NB4 (cell line): ENCODE data around the gene ACTL9.

Experiments used
- DNase-seq: peaks from one replicate; pipeline ENCODE4 v3.0.0; 2010; ENCODE audit warnings: low read depth
- H3K4me3 ChIP-seq: one replicate; pipeline ENCODE4 v1.5.1; 2011; ENCODE audit warnings: mild to moderate bottlenecking, low read depth, low read length, moderate library complexity
- MYC ChIP-seq: IDR thresholded peaks from 2 replicates; pipeline ENCODE4 v1.6.1; 2011; ENCODE audit warnings: low read depth, low read length
- POLR2A ChIP-seq: IDR thresholded peaks from 2 replicates; pipeline ENCODE4 v1.6.1; 2011; ENCODE audit warnings: mild to moderate bottlenecking; ENCODE audit not compliant: insufficient read length; ENCODE audit errors: extremely low read depth
- TF ChIP-seq, protein P1 (sequence below): IDR thresholded peaks from one replicate; pipeline ENCODE4 v1.5.1; 2012; ENCODE audit warnings: low read depth, low read length
- TF ChIP-seq, protein P2 (sequence below): IDR thresholded peaks from 2 replicates; pipeline ENCODE4 v1.6.1; 2011; ENCODE audit warnings: low read depth, low read length

ACTL9 gene

DNA sequence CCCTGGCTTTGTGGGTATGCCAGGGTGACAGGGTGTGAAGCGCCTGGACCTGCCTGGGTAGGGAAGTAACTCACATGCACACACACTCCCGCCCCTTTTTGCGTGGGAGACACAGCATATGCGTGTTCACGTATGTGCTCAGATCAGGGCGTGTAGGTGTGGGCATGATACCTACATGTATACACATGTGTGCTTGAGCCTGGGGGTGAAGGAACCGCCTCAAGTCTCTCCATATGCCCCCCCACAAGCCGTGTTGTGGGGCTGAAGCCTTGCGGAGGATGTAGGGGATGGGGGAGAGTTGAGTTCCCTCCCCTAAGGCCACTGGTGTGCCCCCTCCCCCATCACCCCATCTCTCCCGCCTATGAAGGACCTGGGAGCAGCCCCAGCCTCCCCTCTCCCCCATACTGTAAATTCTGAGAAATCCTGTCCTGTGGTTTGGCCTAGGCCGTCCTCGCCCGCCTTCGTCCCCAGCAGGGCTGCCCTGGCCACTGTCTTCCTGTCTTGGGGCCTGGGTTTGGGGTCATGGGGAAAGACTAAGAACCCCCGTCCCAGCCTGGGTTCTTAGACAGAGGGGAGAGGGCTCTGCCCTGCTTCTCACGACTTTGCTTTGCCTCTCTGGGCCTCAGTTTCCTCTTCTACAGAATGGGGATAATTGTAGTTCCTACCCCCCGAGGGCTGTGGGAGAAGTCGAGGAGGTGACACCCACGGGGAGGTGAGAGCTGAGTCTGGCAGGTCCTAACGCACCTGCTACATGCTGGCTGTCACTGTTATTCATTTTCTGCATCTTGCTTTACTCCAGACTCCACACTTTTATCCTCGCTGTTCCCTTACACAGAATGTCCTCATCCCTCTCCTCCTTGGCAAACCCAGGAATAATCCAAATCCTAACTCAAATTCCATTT is 14.3 kb downstream of the ACTL9 start:
- TF ChIP-seq MYC: no peak; the same call in 1 of the 2 replicates
- TF ChIP-seq POLR2A: no peak
- TF ChIP-seq, protein P1, sequence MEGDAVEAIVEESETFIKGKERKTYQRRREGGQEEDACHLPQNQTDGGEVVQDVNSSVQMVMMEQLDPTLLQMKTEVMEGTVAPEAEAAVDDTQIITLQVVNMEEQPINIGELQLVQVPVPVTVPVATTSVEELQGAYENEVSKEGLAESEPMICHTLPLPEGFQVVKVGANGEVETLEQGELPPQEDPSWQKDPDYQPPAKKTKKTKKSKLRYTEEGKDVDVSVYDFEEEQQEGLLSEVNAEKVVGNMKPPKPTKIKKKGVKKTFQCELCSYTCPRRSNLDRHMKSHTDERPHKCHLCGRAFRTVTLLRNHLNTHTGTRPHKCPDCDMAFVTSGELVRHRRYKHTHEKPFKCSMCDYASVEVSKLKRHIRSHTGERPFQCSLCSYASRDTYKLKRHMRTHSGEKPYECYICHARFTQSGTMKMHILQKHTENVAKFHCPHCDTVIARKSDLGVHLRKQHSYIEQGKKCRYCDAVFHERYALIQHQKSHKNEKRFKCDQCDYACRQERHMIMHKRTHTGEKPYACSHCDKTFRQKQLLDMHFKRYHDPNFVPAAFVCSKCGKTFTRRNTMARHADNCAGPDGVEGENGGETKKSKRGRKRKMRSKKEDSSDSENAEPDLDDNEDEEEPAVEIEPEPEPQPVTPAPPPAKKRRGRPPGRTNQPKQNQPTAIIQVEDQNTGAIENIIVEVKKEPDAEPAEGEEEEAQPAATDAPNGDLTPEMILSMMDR: no peak
- TF ChIP-seq, protein P2, sequence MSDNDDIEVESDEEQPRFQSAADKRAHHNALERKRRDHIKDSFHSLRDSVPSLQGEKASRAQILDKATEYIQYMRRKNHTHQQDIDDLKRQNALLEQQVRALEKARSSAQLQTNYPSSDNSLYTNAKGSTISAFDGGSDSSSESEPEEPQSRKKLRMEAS: peak; percentile 62; the same call in 1 of the 2 replicates
- DNase-seq: peak; percentile 83
- H3K4me3 ChIP-seq: no peak overlapping the region

DNA sequence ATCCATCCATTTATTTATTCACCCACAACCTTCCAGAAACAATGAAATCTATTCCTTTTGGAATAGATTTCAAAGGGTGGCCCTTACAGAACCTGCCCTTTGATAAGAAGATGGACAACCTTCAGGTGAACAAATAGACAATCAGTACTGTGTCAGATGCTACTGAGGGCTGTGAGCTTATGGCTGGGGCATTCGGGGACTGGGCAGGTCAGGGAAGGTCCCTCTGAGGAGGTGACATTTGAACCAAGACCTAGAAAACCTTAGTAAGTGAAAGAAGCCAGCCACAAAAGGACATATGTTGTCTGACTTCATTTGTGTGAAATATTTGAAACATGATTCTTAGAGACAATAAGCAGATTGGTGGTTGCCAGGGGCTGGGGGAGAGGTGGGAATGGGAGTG is 15.7 kb downstream of the ACTL9 start:
- no peak for DNase-seq
- TF ChIP-seq MYC (no peak), POLR2A (no peak)
- TF ChIP-seq, protein P2: no peak
- TF ChIP-seq, protein P1: no peak
- no peak overlapping the region for H3K4me3 ChIP-seq

DNA sequence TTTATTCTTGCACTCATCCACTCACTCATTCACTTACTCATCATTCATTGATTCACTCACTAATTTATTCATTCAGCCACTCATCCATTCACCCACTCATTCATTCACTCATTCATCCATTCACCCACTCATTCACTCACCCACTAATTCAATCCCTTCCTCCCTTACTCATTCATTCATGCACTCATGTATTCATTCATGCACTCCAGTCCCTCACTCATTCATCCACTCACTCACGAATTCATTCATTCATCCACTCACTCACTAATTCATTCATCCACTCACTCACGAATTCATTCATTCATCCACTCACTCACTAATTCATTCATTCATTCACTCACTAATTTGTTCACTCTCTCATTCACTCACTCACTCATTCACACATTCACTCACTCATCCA is 16.1 kb downstream of the ACTL9 start:
- no peak for DNase-seq
- TF ChIP-seq MYC: no peak
- TF ChIP-seq, protein P2: no peak
- no peak for TF ChIP-seq POLR2A
- TF ChIP-seq, protein P1: no peak
- no peak overlapping the region for H3K4me3 ChIP-seq

DNA sequence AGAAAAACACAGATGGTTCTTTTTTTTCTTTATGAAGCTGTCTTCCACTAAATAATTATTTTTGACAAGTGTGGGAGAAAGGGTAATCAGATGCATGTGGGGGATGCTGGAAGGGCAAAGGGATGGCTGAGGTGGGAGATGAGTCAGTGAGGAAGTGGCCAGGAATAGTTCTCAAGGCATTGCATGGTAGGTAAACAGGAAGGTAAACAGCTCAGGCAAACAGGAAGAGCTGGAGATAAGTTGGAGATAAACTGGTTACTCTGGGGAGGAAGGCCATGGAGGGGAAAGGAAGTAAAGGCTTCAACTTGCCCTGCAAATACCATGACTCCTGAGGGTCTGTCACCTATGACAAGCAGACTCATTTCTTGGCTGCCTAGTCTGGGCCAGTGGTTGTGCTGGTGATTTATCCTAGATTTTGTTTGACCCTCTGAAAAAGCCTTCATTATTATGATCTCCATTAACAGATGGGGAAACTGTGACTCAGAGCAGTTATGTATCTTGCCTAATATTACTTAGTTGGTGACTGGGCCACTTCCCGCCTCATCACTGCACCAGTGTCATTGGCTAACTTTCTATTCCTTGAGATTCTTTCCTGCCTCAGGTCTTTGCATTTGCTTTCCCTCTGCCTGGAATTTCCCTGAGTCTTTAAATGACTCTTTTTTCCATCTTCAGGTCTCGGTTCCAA is 17.1 kb downstream of the ACTL9 start:
- TF ChIP-seq MYC (peak; percentile 73), POLR2A (no peak)
- TF ChIP-seq, protein P2: 0 out of 2 replicates have a peak, but pooled peaks have one; percentile 21
- TF ChIP-seq, protein P1: no peak
- DNase-seq: peak; percentile 86
- no peak overlapping the region for H3K4me3 ChIP-seq

DNA sequence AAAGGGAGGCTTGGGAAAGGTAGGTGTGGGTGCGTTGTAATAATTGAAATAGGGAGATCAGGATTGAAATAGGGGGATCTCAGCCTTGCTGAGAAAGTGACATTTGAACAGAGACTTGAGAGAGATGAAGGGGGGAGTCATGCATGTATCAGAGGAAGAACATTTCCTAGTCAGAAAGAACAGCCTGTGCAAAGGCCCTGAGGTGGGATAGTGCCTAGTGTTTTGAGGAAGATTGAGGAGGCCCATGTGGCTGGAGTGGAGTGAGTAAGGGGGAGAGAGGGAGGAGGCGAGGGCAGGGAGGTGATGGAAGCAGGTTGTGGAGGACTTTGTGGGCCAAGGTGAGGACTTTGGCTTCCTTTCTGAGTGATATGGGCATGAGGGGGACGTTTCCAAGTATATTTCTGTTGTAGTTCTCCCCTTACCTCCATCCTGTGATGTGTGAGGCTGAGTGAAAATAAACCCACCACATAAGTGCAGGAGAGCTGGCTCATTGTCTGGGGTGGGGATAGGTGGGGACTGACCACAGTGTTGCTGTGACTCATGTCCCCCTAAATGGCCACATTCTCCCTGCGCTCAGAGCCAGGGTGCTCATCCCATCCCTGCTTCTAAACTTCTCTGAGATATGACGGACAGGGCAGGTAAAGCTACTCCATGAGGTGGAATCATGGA is 17.8 kb downstream of the ACTL9 start:
- peak; percentile 81 for DNase-seq
- no peak overlapping the region for H3K4me3 ChIP-seq
- no peak for TF ChIP-seq POLR2A
- TF ChIP-seq, protein P2: no peak
- TF ChIP-seq, protein P1: no peak
- 0 out of 2 replicates have a peak, but pooled peaks have one; percentile 21 for TF ChIP-seq MYC
